ENCODE results near the gene GATD1.

The GATD1 gene

DNA sequence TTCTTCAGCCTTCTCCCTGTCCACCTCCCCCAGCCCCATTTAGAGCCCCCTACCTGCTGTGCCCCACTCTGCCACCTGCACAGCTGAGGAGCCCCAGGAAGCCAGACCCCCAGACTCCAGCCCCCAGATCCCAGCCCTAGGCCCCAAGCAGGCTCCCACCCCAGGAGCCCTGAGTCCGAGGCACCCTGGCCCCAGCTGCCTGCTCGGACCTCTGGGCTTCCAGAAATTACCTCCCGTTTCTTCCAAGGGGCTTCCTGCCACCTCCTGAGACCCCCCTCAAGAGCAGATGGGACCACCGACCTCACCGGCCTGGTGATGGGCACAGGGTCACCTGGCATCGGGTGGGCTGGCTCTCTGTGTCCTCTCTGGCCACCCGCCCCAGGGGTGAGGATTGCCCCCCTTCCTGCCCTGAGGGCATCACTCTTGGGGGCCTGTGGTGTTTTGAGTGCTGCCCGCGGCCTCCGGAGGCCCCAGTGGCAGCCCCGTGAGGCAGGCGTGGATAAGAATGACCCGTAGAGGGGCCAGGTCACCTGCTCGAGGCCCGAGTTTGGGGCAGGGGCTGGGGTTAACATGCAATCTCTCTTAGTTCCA is 48.3 kb downstream of the GATD1 start:
- no peak overlapping the region for H3K27ac ChIP-seq (ENCODE audit: low read length)
- H3K79me2 ChIP-seq (ENCODE audit: low read length): no peaks in the 10 kb centered on the region
- no peaks in the 10 kb centered on the region for H4K20me1 ChIP-seq (ENCODE audit: insufficient read depth, low read length)
- peaks cover 5% of the 10 kb centered on the region; the same call in 1 of the 2 replicates for H3K4me1 ChIP-seq (ENCODE audit: low read length)
- peaks cover 16% of the 10 kb centered on the region; the same call in 1 of the 2 replicates for H3F3A ChIP-seq (ENCODE audit: insufficient read depth, low read length)
- H2AFZ ChIP-seq (ENCODE audit: low read length): no peak overlapping the region
- peaks cover 12% of the 10 kb centered on the region for H3K27me3 ChIP-seq (replicated peaks; ENCODE audit: insufficient read depth, low read length)
- no peaks in the 10 kb centered on the region for H3K9me3 ChIP-seq (replicated peaks; ENCODE audit: insufficient read depth, low read length)
- H3K4me2 ChIP-seq (ENCODE audit: low read depth, low read length): no peak overlapping the region
- TF ChIP-seq EZH2 (optimal IDR thresholded peaks at IDR 0.05; ENCODE audit: low read depth, low read length) (no peak), CTCF (IDR thresholded peaks at IDR 0.05; ENCODE audit: low read length) (no peak), EZH2phosphoT487 (IDR thresholded peaks at IDR 0.05; ENCODE audit: low read length) (no peak)
- no peak for DNase-seq
- no peak overlapping the region for H3K9ac ChIP-seq (ENCODE audit: low read length)
- H3K9me2 ChIP-seq (replicated peaks; ENCODE audit: insufficient read depth, low read length): no peaks in the 10 kb centered on the region
- no peaks in the 10 kb centered on the region for H3K36me3 ChIP-seq (replicated peaks; ENCODE audit: insufficient read depth, low read length)
- no peak overlapping the region for H3K4me3 ChIP-seq (ENCODE audit: low read length)

DNA sequence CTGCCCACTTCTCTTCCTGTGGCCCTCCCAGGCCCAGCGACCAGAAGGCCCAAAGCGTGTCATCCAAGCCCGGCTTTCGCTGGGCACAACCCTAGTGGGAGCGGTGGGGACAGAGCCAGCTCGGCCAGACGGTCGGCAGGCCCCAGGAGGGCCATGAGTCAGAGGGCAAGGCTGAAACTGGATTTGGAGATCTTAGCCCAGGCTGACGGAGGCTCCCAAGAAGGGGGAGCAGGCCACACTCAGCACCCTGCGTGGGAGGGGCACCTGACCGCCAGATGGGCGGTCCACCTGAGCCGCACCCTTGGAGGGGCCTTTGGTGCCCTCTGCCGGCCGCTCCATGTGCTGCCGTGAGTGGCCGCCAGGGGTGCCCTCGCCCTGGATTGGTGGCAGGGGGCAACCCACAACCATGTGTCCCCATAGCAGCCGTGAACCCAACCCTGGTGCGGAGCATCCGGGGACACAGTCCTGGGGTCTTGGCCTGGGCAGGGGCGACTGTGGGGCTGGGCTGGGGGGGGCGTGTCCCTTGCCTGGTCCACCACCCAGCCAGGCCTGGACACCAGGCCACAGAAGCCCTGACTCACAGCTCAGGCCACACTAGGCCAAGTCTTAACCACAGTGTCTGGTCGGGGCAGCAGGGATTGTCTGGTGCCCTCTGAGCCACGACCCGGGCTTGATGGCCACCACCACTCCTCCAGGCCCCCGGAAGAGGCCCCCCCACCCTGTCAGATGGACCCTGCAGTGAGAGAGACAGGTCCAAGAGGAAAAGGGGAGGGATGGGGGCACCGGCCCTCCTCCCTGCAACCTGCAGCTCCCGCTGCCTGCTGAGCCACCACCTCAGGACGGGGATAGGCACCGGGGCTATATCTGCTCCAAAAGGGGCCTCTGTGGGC is 49.2 kb downstream of the GATD1 start:
- Histone ChIP-seq H3K9me3 (replicated peaks; ENCODE audit: insufficient read depth, low read length) (no peaks in the 10 kb centered on the region), H3K79me2 (ENCODE audit: low read length) (no peaks in the 10 kb centered on the region), H3K4me1 (ENCODE audit: low read length) (peaks cover 5% of the 10 kb centered on the region; the same call in 1 of the 2 replicates), H4K20me1 (ENCODE audit: insufficient read depth, low read length) (no peaks in the 10 kb centered on the region), H3K4me3 (ENCODE audit: low read length) (no peak overlapping the region), H3K27ac (ENCODE audit: low read length) (no peak overlapping the region), H3K36me3 (replicated peaks; ENCODE audit: insufficient read depth, low read length) (no peaks in the 10 kb centered on the region), H3K4me2 (ENCODE audit: low read depth, low read length) (peak overlapping the region; percentile 10; the same call in 1 of the 2 replicates), H3K27me3 (replicated peaks; ENCODE audit: insufficient read depth, low read length) (peaks cover 3% of the 10 kb centered on the region; the same call in 1 of the 2 replicates), H3K9me2 (replicated peaks; ENCODE audit: insufficient read depth, low read length) (no peaks in the 10 kb centered on the region), H2AFZ (ENCODE audit: low read length) (no peak overlapping the region), H3F3A (ENCODE audit: insufficient read depth, low read length) (peaks cover 16% of the 10 kb centered on the region; the same call in 1 of the 2 replicates), H3K9ac (ENCODE audit: low read length) (no peak overlapping the region)
- no peak for TF ChIP-seq EZH2phosphoT487 (IDR thresholded peaks at IDR 0.05; ENCODE audit: low read length)
- TF ChIP-seq CTCF (IDR thresholded peaks at IDR 0.05; ENCODE audit: low read length): peak; percentile 100
- peak; percentile 74 for DNase-seq

GRCh38 chr11:727281-727701 is 50.0 kb downstream of the GATD1 start:
- H3K9me2 ChIP-seq (replicated peaks; ENCODE audit: insufficient read depth, low read length): no peaks in the 10 kb centered on the region
- no peaks in the 10 kb centered on the region for H4K20me1 ChIP-seq (ENCODE audit: insufficient read depth, low read length)
- H2AFZ ChIP-seq (ENCODE audit: low read length): no peak overlapping the region
- TF ChIP-seq EZH2 (optimal IDR thresholded peaks at IDR 0.05; ENCODE audit: low read depth, low read length) (no peak), CTCF (IDR thresholded peaks at IDR 0.05; ENCODE audit: low read length) (no peak), EZH2phosphoT487 (IDR thresholded peaks at IDR 0.05; ENCODE audit: low read length) (no peak)
- no peaks in the 10 kb centered on the region for H3K27me3 ChIP-seq (replicated peaks; ENCODE audit: insufficient read depth, low read length)
- H3K27ac ChIP-seq (ENCODE audit: low read length): no peak overlapping the region
- no peak for DNase-seq
- H3K4me1 ChIP-seq (ENCODE audit: low read length): peaks cover 7% of the 10 kb centered on the region
- no peaks in the 10 kb centered on the region for H3K79me2 ChIP-seq (ENCODE audit: low read length)
- no peaks in the 10 kb centered on the region for H3K9me3 ChIP-seq (replicated peaks; ENCODE audit: insufficient read depth, low read length)
- H3K4me2 ChIP-seq (ENCODE audit: low read depth, low read length): no peak overlapping the region; the same call in 1 of the 2 replicates
- no peak overlapping the region for H3K9ac ChIP-seq (ENCODE audit: low read length)
- no peaks in the 10 kb centered on the region for H3K36me3 ChIP-seq (replicated peaks; ENCODE audit: insufficient read depth, low read length)
- no peak overlapping the region for H3K4me3 ChIP-seq (ENCODE audit: low read length)
- H3F3A ChIP-seq (ENCODE audit: insufficient read depth, low read length): peaks cover 16% of the 10 kb centered on the region; the same call in 1 of the 2 replicates

Measured in MM.1S (cell line).